SK-N-MC (cell line): ENCODE results near the gene ZEB2.

Experiments used
- EZH2 ChIP-seq: fragments of 200-600 bp; sonication (generic); IDR thresholded peaks from one replicate; pipeline ENCODE4 v1.6.1; 2017; ENCODE audit warnings: antibody characterized with exemption
- FOXP2 ChIP-seq: optimal IDR thresholded peaks from 2 replicates; pipeline ENCODE3; 2011; ENCODE audit warnings: mild to moderate bottlenecking, moderate library complexity; ENCODE audit not compliant: insufficient read depth; ENCODE audit errors: extremely low read length, control extremely low read depth
- POLR2AphosphoS5 ChIP-seq: IDR thresholded peaks from 2 replicates; pipeline ENCODE4 v1.6.1; 2012; ENCODE audit warnings: mild to moderate bottlenecking, low read depth, low read length, borderline replicate concordance

DNA sequence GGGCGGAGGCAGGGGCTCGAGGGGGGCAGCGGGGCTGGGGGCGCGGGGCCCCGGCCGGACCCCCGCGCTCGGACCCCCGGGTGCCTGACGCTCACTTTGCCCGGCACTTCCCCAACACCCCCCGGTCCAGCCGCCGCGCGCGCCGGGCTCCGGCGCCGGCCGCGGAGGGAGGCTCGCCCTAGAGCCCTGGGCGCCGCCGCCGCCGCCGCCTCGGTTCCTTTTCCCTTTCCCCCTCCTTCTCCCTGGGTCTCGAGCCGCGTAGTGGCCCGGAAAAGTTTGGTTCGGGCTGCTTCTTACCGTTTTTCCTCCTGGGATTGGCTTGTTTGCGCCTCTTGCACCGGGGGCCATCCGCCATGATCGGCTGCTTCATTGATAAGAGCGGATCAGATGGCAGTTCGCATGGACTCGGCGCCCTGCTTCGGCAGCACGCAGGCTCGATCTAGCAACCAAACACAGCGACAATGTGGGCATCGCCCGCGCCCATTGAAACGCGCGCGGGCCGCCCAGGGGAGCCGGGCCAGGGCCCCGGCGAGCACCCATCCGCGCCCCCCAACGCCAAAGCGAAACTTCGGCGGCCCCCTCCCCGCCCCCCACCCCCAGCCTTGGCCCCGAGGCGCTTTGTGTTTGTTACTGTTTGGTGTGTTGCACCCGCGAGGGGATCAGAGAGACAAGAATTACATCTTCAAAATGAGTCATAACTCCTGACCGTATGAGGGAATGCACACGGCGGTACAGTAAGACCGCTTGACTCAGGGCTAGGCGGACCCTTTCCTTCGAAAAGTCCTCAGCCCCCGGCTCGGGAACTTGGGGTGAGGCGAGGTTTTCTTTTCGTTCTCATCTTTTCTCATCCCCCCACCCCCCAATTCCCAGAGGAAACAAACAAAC lies 2.7 kb downstream of the ZEB2 start:
- TF ChIP-seq EZH2 (no peak), POLR2AphosphoS5 (peak; percentile 62), FOXP2 (no peak)
